GM12878 (cell line): ENCODE data around the gene CD209.

Experiments used
- CTCF ChIP-seq, 3 experiments: IDR thresholded peaks in 2 of 3; conservative IDR thresholded peaks in 1 of 3; 2 replicates each; pipeline ENCODE4 v1.5.1; 2011; ENCODE audit warnings: low read depth in 3 of 3, low read length in 3 of 3, mild to moderate bottlenecking in 3 of 3, control low read depth in 2 of 3, moderate library complexity in 2 of 3, inconsistent platforms in 1 of 3, mixed read lengths in 1 of 3; ENCODE audit not compliant: control insufficient read depth in 2 of 3, insufficient read depth in 1 of 3; ENCODE audit errors: extremely low read depth in 1 of 3
- EZH2 ChIP-seq: IDR thresholded peaks from 2 replicates; pipeline ENCODE4 v1.6.1; 2012; ENCODE audit warnings: low read depth, mild to moderate bottlenecking, control low read depth, inconsistent platforms, low read length, borderline replicate concordance; ENCODE audit not compliant: control insufficient read depth
- IRF4 ChIP-seq: IDR thresholded peaks from 2 replicates; pipeline ENCODE4 v1.6.1; 2011; ENCODE audit warnings: low read depth, low read length
- MYC ChIP-seq: IDR thresholded peaks from 2 replicates; pipeline ENCODE4 v1.6.1; 2011; ENCODE audit warnings: mild to moderate bottlenecking, low read length, moderate library complexity, inconsistent platforms; ENCODE audit not compliant: insufficient read depth, insufficient replicate concordance, insufficient read length, severe bottlenecking
- POLR2A ChIP-seq: IDR thresholded peaks from 2 replicates; pipeline ENCODE4 v1.6.1; 2011; ENCODE audit warnings: low read depth, mild to moderate bottlenecking, low read length
- REST ChIP-seq: IDR thresholded peaks from 2 replicates; pipeline ENCODE4 v1.6.1; 2012; ENCODE audit warnings: mild to moderate bottlenecking, low read depth, low read length
- TF ChIP-seq, protein P1 (sequence below): IDR thresholded peaks from 2 replicates; pipeline ENCODE4 v1.6.1; 2012; ENCODE audit warnings: low read depth, low read length, improper control_type of control experiment
- TF ChIP-seq, protein P2 (sequence below): fragments of 450-650 bp; IDR thresholded peaks from 2 replicates; pipeline ENCODE4 v1.6.1; 2016; ENCODE audit warnings: mild to moderate bottlenecking

- TF ChIP-seq REST: no peak
- TF ChIP-seq CTCF (IDR thresholded peaks at IDR 0.05 in 2 of 3, conservative IDR thresholded peaks at IDR 0.05 in 1 of 3; ENCODE audit: control insufficient read depth in 2 of 3, extremely low read depth in 1 of 3, insufficient read depth in 1 of 3, low read depth in 3 of 3, low read length in 3 of 3): no peak
- TF ChIP-seq EZH2: no peak
- TF ChIP-seq, protein P1, sequence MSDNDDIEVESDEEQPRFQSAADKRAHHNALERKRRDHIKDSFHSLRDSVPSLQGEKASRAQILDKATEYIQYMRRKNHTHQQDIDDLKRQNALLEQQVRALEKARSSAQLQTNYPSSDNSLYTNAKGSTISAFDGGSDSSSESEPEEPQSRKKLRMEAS: no peak; the same call in 1 of the 2 replicates
- peak; percentile 92 for TF ChIP-seq IRF4
- TF ChIP-seq POLR2A: peak; percentile 81
- TF ChIP-seq MYC: peak; percentile 19
- TF ChIP-seq, protein P2, sequence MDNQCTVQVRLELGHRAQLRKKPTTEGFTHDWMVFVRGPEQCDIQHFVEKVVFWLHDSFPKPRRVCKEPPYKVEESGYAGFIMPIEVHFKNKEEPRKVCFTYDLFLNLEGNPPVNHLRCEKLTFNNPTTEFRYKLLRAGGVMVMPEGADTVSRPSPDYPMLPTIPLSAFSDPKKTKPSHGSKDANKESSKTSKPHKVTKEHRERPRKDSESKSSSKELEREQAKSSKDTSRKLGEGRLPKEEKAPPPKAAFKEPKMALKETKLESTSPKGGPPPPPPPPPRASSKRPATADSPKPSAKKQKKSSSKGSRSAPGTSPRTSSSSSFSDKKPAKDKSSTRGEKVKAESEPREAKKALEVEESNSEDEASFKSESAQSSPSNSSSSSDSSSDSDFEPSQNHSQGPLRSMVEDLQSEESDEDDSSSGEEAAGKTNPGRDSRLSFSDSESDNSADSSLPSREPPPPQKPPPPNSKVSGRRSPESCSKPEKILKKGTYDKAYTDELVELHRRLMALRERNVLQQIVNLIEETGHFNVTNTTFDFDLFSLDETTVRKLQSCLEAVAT: no peak; the same call in 1 of the 2 replicates
These were observed 45.5 kb downstream of the CD209 start, which contains the start of gene FCER2 for GRCh38 chr19:7701654-7702457.
